Measurements from ENCODE around the gene DSCAM. TPM values are rescaled to one million over a fixed set of nuclear protein-coding genes. Genes with fewer than 3 reads are reported as not detected.

Gene DSCAM
- total RNA-seq, 2 experiments from 2014 or later = not detected

- Mint-ChIP-seq H3K27me3 (peaks cover 2% of the 10 kb centered on the region), H3K36me3 (ENCODE audit: low read depth) (no peaks in the 10 kb centered on the region), H3K9me3 (peaks cover 14% of the 10 kb centered on the region), H3K4me1 (ENCODE audit: low read depth) (no peaks in the 10 kb centered on the region), H3K4me3 (no peak overlapping the region), H3K27ac (no peak overlapping the region)
- ChIA-PET CTCF (no interaction called here), POLR2A (no interaction called here)
- DNase-seq (no peak), ATAC-seq (no peak)
- intact Hi-C loops (cut with micrococcal nuclease) = no loop called here
- TF ChIP-seq CTCF (IDR thresholded peaks at IDR 0.05) = no peak
Measured at GRCh38 chr21:40723966-40724365, 123.0 kb downstream of the DSCAM start.

GRCh38 chr21:40723317-40723716, 123.6 kb downstream of the DSCAM start:
- CTCF ChIA-PET = no interaction called here
- no peak for ATAC-seq
- intact Hi-C loops (cut with micrococcal nuclease) = no loop called here
- H3K27ac Mint-ChIP-seq = no peak overlapping the region
- TF ChIP-seq CTCF (IDR thresholded peaks at IDR 0.05) = no peak
- no peak for DNase-seq
- H3K9me3 Mint-ChIP-seq = peaks cover 14% of the 10 kb centered on the region
- peaks cover 2% of the 10 kb centered on the region for H3K27me3 Mint-ChIP-seq
- POLR2A ChIA-PET = no interaction called here
- H3K4me3 Mint-ChIP-seq = no peak overlapping the region
- H3K4me1 Mint-ChIP-seq (ENCODE audit: low read depth) = no peaks in the 10 kb centered on the region
- no peaks in the 10 kb centered on the region for H3K36me3 Mint-ChIP-seq (ENCODE audit: low read depth)

GRCh38 chr21:40719615-40720014, 127.3 kb downstream of the DSCAM start:
- Mint-ChIP-seq H3K4me3 (no peak overlapping the region), H3K27ac (no peak overlapping the region), H3K36me3 (ENCODE audit: low read depth) (no peaks in the 10 kb centered on the region), H3K9me3 (peaks cover 14% of the 10 kb centered on the region), H3K27me3 (no peaks in the 10 kb centered on the region), H3K4me1 (ENCODE audit: low read depth) (no peaks in the 10 kb centered on the region)
- DNase-seq = no peak
- no peak for TF ChIP-seq CTCF (IDR thresholded peaks at IDR 0.05)
- no peak for ATAC-seq
- ChIA-PET POLR2A (no interaction called here), CTCF (no interaction called here)
- intact Hi-C loops (cut with micrococcal nuclease) = no loop called here

- CTCF ChIA-PET = no interaction called here
- H3K9me3 Mint-ChIP-seq = peaks cover 16% of the 10 kb centered on the region
- ATAC-seq = no peak
- no peaks in the 10 kb centered on the region for H3K27me3 Mint-ChIP-seq
- TF ChIP-seq CTCF (IDR thresholded peaks at IDR 0.05) = no peak
- H3K4me1 Mint-ChIP-seq (ENCODE audit: low read depth) = no peaks in the 10 kb centered on the region
- POLR2A ChIA-PET = no interaction called here
- intact Hi-C loops (cut with micrococcal nuclease) = no loop called here
- DNase-seq = no peak
- H3K27ac Mint-ChIP-seq = no peak overlapping the region
- no peaks in the 10 kb centered on the region for H3K36me3 Mint-ChIP-seq (ENCODE audit: low read depth)
- no peak overlapping the region for H3K4me3 Mint-ChIP-seq
Measured at GRCh38 chr21:40717028-40717427, 129.9 kb downstream of the DSCAM start.

- no peak overlapping the region for H3K27ac Mint-ChIP-seq
- H3K27me3 Mint-ChIP-seq = no peaks in the 10 kb centered on the region
- H3K36me3 Mint-ChIP-seq (ENCODE audit: low read depth) = no peaks in the 10 kb centered on the region
- no peak for TF ChIP-seq CTCF (IDR thresholded peaks at IDR 0.05)
- no peak for ATAC-seq
- no peaks in the 10 kb centered on the region for H3K4me1 Mint-ChIP-seq (ENCODE audit: low read depth)
- ChIA-PET CTCF (no interaction called here), POLR2A (no interaction called here)
- DNase-seq = no peak
- H3K9me3 Mint-ChIP-seq = peaks cover 2% of the 10 kb centered on the region
- intact Hi-C loops (cut with micrococcal nuclease) = no loop called here
- no peak overlapping the region for H3K4me3 Mint-ChIP-seq
Measured at GRCh38 chr21:40714536-40714935, 132.4 kb downstream of the DSCAM start.

Data from activated CD8-positive, alpha-beta T cell treated with anti-CD3 and anti-CD28 coated beads for 36 hours (primary cell).